Esophagus muscularis mucosa (tissue), 4 donors: ENCODE measurements around the gene CHM.

Experiments used
- CTCF ChIP-seq, 3 experiments: fragments of 200-600 bp in 2 of 3; fragments of 450-650 bp in 1 of 3; sonication (generic) in 2 of 3; IDR thresholded peaks; one replicate each; pipeline ENCODE4 v1.5.1; 2017 to 2019; ENCODE audit warnings: antibody characterized with exemption in 3 of 3, mild to moderate bottlenecking in 2 of 3, moderate library complexity in 1 of 3
- EP300 ChIP-seq: sonication (generic); formaldehyde crosslinking; IDR thresholded peaks from one replicate; pipeline ENCODE4 v1.6.1; 2017; ENCODE audit warnings: antibody characterized with exemption
- POLR2A ChIP-seq: fragments of 450-650 bp; IDR thresholded peaks from one replicate; pipeline ENCODE4 v1.6.1; 2017; ENCODE audit warnings: antibody characterized with exemption, moderate library complexity, mild to moderate bottlenecking, low read depth
- POLR2AphosphoS5 ChIP-seq, 2 donors: sonication (generic); formaldehyde crosslinking; IDR thresholded peaks; one replicate each; pipeline ENCODE4 v1.6.1; 2017; ENCODE audit warnings: antibody characterized with exemption in 2 of 2

DNA sequence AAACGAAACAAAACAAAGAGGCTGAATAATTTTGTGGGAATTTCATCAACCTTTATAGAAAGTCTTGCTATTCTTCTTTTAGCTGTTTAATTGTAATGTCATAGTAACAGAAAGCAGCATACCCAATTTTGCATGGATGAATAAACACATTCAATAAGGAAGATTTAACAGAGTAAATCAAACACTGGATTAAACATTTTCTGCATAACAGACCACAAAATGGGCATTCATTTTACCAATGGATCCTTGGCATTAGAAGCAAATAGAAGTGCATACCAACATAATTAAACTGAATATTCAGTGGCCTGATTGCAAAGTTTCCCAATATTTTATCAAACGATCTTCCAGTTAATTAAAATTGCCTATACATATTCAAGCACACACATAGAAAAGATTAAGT, 4.4 kb upstream of the CHM start:
- TF ChIP-seq CTCF (IDR thresholded peaks at IDR 0.05): no peak
- TF ChIP-seq EP300: no peak
- no peak for TF ChIP-seq POLR2A
- TF ChIP-seq POLR2AphosphoS5 (IDR thresholded peaks at IDR 0.05): no peak
